Mucosa of stomach (tissue), 1 donor: Measurements from ENCODE around the gene PSMD7.

Experiments used
- H3K27me3 ChIP-seq: one replicate; pipeline ENCODE4 v1.7.0; 2013; ENCODE audit warnings: mild to moderate bottlenecking, low read length; ENCODE audit not compliant: control insufficient read depth, insufficient read depth
- H3K36me3 ChIP-seq: one replicate; pipeline ENCODE4 v1.7.0; 2013; ENCODE audit warnings: low read length; ENCODE audit not compliant: control insufficient read depth, insufficient read depth
- H3K4me1 ChIP-seq: one replicate; pipeline ENCODE4 v1.7.0; 2013; ENCODE audit warnings: mild to moderate bottlenecking, low read length; ENCODE audit not compliant: control insufficient read depth, insufficient read depth
- H3K4me3 ChIP-seq: one replicate; pipeline ENCODE4 v1.7.0; 2013; ENCODE audit warnings: low read length
- H3K9ac ChIP-seq: one replicate; pipeline ENCODE4 v1.7.0; 2013; ENCODE audit warnings: mild to moderate bottlenecking, low read length, moderate library complexity
- H3K9me3 ChIP-seq: one replicate; pipeline ENCODE4 v1.7.0; 2013; ENCODE audit warnings: mild to moderate bottlenecking, low read length, moderate library complexity; ENCODE audit not compliant: control insufficient read depth
- donor health status: Pancreatic carcinoma.

PSMD7 gene

GRCh38 chr16:74296432-74297144 is at the start of gene PSMD7:
Gene PSMD7 (plus strand): TSS chr16:74296814. CDS start chr16:74296915, 101 bp downstream.
- Histone ChIP-seq H3K4me1 (peaks cover 17% of the 10 kb centered on the region), H3K27me3 (no peaks in the 10 kb centered on the region), H3K4me3 (peak within 1 kb of the TSS; percentile 94), H3K36me3 (no peaks in the 10 kb centered on the region), H3K9me3 (no peaks in the 10 kb centered on the region), H3K9ac (peak within 1 kb of the TSS; percentile 89)

GRCh38 chr16:74249254-74249653 is 47.4 kb upstream of the PSMD7 start:
- Histone ChIP-seq H3K9me3 (no peaks in the 10 kb centered on the region), H3K27me3 (no peaks in the 10 kb centered on the region), H3K4me3 (no peak overlapping the region), H3K9ac (no peak overlapping the region), H3K36me3 (no peaks in the 10 kb centered on the region), H3K4me1 (no peaks in the 10 kb centered on the region)

GRCh38 chr16:74249846-74250245 is 46.8 kb upstream of the PSMD7 start:
- Histone ChIP-seq H3K9ac (no peak overlapping the region), H3K27me3 (no peaks in the 10 kb centered on the region), H3K4me1 (no peaks in the 10 kb centered on the region), H3K4me3 (no peak overlapping the region), H3K9me3 (no peaks in the 10 kb centered on the region), H3K36me3 (no peaks in the 10 kb centered on the region)

- H3K36me3 ChIP-seq = no peaks in the 10 kb centered on the region
- H3K4me1 ChIP-seq = no peaks in the 10 kb centered on the region
- H3K9me3 ChIP-seq = no peaks in the 10 kb centered on the region
- no peak overlapping the region for H3K9ac ChIP-seq
- H3K4me3 ChIP-seq = no peak overlapping the region
- H3K27me3 ChIP-seq = no peaks in the 10 kb centered on the region
These were observed 44.3 kb upstream of the PSMD7 start for GRCh38 chr16:74252329-74252728.

- H3K9ac ChIP-seq = no peak overlapping the region
- H3K36me3 ChIP-seq = no peaks in the 10 kb centered on the region
- no peaks in the 10 kb centered on the region for H3K27me3 ChIP-seq
- no peaks in the 10 kb centered on the region for H3K9me3 ChIP-seq
- H3K4me1 ChIP-seq = no peaks in the 10 kb centered on the region
- no peak overlapping the region for H3K4me3 ChIP-seq
These were observed 43.3 kb upstream of the PSMD7 start for GRCh38 chr16:74253161-74253938.

GRCh38 chr16:74257061-74257460 is 39.6 kb upstream of the PSMD7 start:
- Histone ChIP-seq H3K4me1 (no peaks in the 10 kb centered on the region), H3K9me3 (no peaks in the 10 kb centered on the region), H3K9ac (no peak overlapping the region), H3K27me3 (no peaks in the 10 kb centered on the region), H3K36me3 (no peaks in the 10 kb centered on the region), H3K4me3 (no peak overlapping the region)

- Histone ChIP-seq H3K27me3 (no peaks in the 10 kb centered on the region), H3K36me3 (no peaks in the 10 kb centered on the region), H3K9me3 (no peaks in the 10 kb centered on the region), H3K4me3 (no peak overlapping the region), H3K9ac (no peak overlapping the region), H3K4me1 (no peaks in the 10 kb centered on the region)
These were observed 35.5 kb upstream of the PSMD7 start for GRCh38 chr16:74261068-74261467.

- Histone ChIP-seq H3K4me3 (no peak overlapping the region), H3K27me3 (no peaks in the 10 kb centered on the region), H3K9ac (no peak overlapping the region), H3K4me1 (no peaks in the 10 kb centered on the region), H3K9me3 (no peaks in the 10 kb centered on the region), H3K36me3 (no peaks in the 10 kb centered on the region)
These were observed 31.8 kb upstream of the PSMD7 start for GRCh38 chr16:74264811-74265210.

- H3K4me3 ChIP-seq = no peak overlapping the region
- H3K9ac ChIP-seq = no peak overlapping the region
- H3K9me3 ChIP-seq = no peaks in the 10 kb centered on the region
- no peaks in the 10 kb centered on the region for H3K27me3 ChIP-seq
- H3K36me3 ChIP-seq = no peaks in the 10 kb centered on the region
- no peaks in the 10 kb centered on the region for H3K4me1 ChIP-seq
These were observed 28.2 kb upstream of the PSMD7 start for GRCh38 chr16:74268372-74268782.

GRCh38 chr16:74271872-74272271 is 24.7 kb upstream of the PSMD7 start:
- Histone ChIP-seq H3K36me3 (no peaks in the 10 kb centered on the region), H3K27me3 (no peaks in the 10 kb centered on the region), H3K4me3 (no peak overlapping the region), H3K9me3 (no peaks in the 10 kb centered on the region), H3K9ac (no peak overlapping the region), H3K4me1 (no peaks in the 10 kb centered on the region)

GRCh38 chr16:74275031-74275636 is 21.5 kb upstream of the PSMD7 start:
- no peaks in the 10 kb centered on the region for H3K36me3 ChIP-seq
- no peak overlapping the region for H3K4me3 ChIP-seq
- H3K4me1 ChIP-seq = no peaks in the 10 kb centered on the region
- no peak overlapping the region for H3K9ac ChIP-seq
- H3K9me3 ChIP-seq = no peaks in the 10 kb centered on the region
- no peaks in the 10 kb centered on the region for H3K27me3 ChIP-seq

- no peaks in the 10 kb centered on the region for H3K27me3 ChIP-seq
- no peaks in the 10 kb centered on the region for H3K9me3 ChIP-seq
- no peaks in the 10 kb centered on the region for H3K36me3 ChIP-seq
- H3K4me3 ChIP-seq = no peak overlapping the region
- H3K4me1 ChIP-seq = no peaks in the 10 kb centered on the region
- no peak overlapping the region for H3K9ac ChIP-seq
These were observed 20.9 kb upstream of the PSMD7 start for GRCh38 chr16:74275711-74276110.
